NT2/D1 (cell line): ENCODE data around the gene UBA52.

Experiments used
- SUZ12 ChIP-seq: IDR thresholded peaks from 2 replicates; pipeline ENCODE4 v1.6.1; 2011; ENCODE audit not compliant: insufficient read length, insufficient read depth; ENCODE audit errors: extremely low read depth
- YY1 ChIP-seq: IDR thresholded peaks from 2 replicates; pipeline ENCODE4 v1.6.1; 2011; ENCODE audit not compliant: insufficient read length, insufficient read depth

GRCh38 chr19:18604820-18605159 lies 33.1 kb downstream of the UBA52 start:
- TF ChIP-seq YY1 (no peak), SUZ12 (no peak)
